HG03558 (cell line): ENCODE data around the gene TPGS2.
"Not testable (repeated sequence)": the region's sequence is repeated elsewhere in the genome, so short reads cannot be mapped to it uniquely, and the experiment has no call there.

Source experiments
- ATAC-seq: cut with Tn5 transposase; IDR thresholded peaks from one replicate; pipeline ENCODE4 v1.9.1; 2021; ENCODE audit warnings: moderate number of reproducible peaks; ENCODE audit not compliant: unreplicated experiment; ENCODE audit errors: extremely low read depth

TPGS2 gene

DNA sequence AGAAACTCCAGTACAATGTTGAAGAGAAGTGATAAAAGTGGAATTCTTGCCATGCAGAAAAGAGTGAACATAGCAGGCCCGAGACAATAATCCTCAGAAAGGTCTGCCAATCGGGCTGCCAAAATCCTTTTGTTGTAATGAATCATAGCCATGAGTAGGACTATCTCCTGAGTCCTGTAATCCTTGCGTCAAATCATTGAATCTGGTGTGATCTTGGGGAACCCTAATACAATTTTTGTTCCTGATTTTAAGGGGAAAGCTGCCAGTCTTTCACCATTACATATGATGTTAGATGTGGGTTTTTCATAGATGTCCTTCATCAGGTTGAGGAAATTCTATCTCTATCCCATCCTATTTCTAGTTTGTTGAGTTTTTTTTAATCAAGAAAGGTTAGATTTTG, 2.2 kb downstream of the TPGS2 start:
- ATAC-seq: no peak

DNA sequence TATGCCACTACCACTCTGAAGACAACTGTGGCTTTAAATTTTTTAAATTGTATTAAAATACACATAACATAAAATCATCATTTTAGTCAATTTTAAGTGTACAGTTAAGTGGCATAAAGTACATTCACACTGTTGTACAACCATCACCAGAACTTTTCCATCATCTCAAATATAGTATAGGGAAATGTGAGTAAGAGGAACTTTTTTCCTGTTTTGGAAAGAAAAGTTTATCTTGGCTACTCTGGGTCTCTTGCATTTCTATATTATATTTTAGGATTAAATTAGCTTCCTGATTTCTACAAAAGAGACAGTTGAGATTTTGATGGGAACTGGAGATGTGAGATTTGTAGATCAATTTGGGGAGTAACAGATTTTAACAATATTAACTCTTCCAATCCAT, 3.3 kb downstream of the TPGS2 start:
- no peak for ATAC-seq

- no peak for ATAC-seq
Measured at GRCh38 chr18:36821681-36822080, 7.1 kb downstream of the TPGS2 start.

DNA sequence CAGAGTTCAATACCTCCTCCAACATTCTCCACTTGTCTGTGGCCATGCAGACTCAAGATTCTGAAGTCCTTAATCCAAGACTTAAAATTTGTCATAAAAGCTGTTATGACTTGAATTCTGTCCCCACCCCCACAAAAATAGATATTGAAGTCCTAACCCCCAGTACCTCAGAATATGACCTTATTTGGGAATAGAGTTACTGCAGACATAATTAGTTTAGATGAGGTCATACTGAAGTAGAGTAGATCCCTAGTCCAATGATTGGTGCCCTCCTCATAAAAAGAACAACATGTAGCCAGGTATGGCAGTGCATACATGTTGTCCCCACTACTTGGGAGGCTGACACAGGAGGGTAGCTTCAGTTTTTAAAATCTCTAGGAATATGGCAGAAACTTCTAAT, 9.2 kb downstream of the TPGS2 start:
- ATAC-seq: no peak

- ATAC-seq: no peak
Measured at GRCh38 chr18:36818652-36819051, 10.2 kb downstream of the TPGS2 start.

DNA sequence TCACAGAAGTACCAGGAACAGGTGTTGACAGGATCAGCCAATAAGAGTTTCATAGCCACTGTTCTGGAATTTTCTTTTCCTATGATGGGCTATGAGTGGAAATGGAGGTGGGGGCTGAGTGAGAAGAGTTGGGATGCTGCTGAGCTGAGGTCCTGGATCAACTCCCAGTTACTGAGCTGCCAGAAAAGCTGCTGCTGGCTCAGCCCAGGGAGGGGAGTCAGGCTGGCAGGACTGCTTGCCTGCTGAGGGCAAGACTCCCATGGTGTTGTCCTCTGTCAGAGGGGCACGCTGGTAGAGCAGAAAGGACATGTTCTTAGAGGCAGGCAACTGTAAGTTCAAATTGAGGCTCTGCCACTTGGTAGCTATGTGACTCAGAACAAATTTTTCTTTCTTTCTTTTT, 11.8 kb downstream of the TPGS2 start:
- no peak for ATAC-seq

DNA sequence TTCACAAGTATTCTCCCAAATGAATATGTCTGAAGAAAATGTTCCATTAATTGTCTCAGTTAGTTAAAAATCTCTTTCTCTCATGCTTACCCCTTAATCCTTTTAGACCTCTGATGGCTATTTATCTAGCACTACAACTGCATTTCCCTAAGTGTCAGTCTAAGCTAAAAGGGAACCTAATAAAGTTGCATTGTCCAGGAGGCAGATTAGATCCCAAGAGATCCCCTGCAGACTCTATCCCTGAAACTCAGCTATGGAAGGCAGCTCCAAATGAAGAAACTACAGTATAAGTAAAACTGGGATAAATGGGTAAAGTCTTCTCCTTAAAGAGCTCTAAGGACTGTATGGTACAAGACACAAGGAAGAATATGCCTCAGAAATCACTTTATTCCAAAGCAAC, 12.7 kb downstream of the TPGS2 start:
- ATAC-seq: not testable (repeated sequence)

DNA sequence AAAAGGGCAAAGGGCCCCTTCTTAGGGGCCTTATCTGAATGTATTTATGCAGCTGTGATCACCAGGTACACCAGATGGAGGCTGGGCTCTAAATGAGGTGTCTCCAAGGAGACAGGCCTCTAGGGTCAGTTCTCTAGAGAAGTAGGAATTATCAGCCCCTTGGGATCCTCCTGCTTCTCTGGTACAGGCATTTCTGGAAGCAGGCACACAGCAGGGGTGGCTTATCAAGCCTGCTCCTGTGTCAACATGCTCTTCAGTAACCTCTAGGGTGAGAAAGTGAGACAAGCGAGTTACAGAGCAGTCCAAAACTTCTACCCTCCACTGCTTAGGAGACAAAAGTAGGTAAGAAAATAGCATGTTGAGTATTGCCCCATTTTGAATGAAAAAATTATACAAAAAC, 13.8 kb downstream of the TPGS2 start:
- no peak for ATAC-seq

DNA sequence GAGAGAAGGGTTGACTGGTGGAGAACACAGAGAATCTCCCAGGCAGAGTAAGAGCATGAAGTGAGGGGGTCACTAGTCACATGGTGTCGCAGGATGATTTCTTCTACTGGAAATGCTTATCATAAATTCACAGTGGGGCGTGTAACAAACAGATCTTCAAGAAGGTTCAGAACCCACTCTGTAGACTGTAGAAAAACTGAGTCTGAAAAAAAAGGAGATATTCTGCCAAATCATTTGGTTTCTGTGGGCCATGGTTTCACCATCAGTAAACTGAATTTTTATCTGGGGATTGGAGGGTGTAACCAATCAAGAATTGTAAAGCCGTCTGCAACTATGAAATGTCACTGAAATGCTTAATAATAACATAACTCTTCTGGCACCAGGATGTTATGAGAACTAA, 15.0 kb downstream of the TPGS2 start:
- no peak for ATAC-seq

GRCh38 chr18:36813101-36813775, 15.6 kb downstream of the TPGS2 start:
- ATAC-seq: no peak

DNA sequence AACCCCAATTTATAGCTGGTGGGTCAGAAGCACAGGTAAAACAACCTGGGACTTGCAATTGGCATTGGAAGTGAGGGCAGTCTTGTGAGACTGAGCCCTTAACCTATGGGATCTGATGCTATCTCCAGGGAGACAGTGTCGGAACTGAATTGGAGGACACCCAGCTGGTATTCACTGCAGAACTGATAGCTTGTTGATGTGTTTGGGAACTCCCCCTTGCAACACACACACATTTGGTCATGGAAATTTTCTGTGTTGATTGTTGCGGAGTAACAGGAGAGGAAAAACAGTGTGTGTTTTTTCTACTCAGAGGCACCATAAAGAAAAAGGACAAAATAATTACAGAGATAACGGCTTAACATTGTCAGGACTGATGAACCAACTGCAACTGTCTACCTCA, 16.1 kb downstream of the TPGS2 start:
- ATAC-seq: no peak

- no peak for ATAC-seq
Measured at GRCh38 chr18:36811955-36812354, 16.8 kb downstream of the TPGS2 start.

DNA sequence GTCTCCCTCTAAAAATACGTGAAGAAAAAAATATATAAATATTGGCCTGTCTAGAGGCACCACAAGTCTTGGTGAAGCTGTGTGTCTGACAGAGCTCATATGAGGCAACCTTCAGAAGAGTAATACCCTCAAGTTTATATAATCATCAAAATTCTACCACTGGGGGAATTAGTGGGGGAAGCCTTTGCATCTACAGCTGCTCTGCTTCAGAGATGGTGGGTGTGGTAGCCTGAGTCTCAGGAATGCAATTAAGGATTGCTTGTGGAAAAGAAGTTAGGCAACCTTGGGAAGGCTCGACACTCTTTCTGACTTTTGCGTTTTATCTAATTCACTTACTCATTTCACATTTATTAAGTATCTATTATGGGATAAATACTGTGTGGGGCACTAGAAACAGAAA, 17.4 kb downstream of the TPGS2 start:
- ATAC-seq: no peak

- ATAC-seq: peak; percentile 99
Measured at GRCh38 chr18:36809590-36810381, 19.0 kb downstream of the TPGS2 start.

DNA sequence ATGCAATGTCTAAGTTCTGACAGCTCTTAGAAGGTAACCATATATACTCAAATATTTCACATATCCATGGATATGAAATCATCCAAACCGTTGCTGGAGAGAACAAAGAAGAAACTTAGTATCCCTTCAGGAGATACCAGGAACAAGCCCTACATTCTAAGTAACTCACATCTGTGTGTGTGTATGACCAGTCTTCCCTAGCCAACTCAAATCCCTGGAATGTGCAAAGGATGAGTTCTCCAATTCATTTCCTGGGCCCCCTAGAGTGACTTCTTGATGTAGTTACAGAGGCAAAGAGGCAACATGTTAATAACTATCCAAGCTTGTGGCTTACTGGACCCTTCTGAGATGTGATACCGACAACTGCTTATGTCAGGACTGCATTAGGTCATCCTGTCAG, 20.1 kb downstream of the TPGS2 start:
- no peak for ATAC-seq

DNA sequence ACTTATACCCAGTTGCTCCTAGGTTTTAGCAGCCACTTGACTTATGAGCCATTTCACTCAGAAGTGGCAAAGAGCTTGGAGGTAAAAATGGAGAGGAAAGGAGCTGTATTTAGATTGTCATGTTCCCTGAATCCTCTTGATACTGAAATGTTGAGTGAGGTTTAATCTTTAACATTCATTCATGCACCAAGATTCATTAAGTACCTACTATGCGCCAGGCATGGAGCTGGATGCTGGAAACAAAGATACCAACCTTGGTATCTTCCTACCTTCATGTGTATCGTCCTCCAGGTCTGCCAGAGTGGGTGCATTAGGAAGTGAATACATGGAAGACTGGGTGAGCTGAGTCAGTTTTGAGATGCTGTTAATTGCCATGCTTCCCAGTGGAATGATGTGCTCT, 23.7 kb downstream of the TPGS2 start:
- no peak for ATAC-seq

- ATAC-seq: no peak
Measured at GRCh38 chr18:36798738-36799473, 29.9 kb downstream of the TPGS2 start.

- ATAC-seq: no peak
Measured at GRCh38 chr18:36792634-36793283, 36.0 kb downstream of the TPGS2 start.

GRCh38 chr18:36786686-36787085, 42.1 kb downstream of the TPGS2 start:
- ATAC-seq: no peak

- no peak for ATAC-seq
Measured at GRCh38 chr18:36783792-36784191, 45.0 kb downstream of the TPGS2 start.

GRCh38 chr18:36782710-36783109, 46.1 kb downstream of the TPGS2 start:
- ATAC-seq: no peak
